ENCODE results near the gene FAM83F.
"Not testable (repeated sequence)": the region's sequence is repeated elsewhere in the genome, so short reads cannot be mapped to it uniquely, and the experiment has no call there.

FAM83F gene

DNA sequence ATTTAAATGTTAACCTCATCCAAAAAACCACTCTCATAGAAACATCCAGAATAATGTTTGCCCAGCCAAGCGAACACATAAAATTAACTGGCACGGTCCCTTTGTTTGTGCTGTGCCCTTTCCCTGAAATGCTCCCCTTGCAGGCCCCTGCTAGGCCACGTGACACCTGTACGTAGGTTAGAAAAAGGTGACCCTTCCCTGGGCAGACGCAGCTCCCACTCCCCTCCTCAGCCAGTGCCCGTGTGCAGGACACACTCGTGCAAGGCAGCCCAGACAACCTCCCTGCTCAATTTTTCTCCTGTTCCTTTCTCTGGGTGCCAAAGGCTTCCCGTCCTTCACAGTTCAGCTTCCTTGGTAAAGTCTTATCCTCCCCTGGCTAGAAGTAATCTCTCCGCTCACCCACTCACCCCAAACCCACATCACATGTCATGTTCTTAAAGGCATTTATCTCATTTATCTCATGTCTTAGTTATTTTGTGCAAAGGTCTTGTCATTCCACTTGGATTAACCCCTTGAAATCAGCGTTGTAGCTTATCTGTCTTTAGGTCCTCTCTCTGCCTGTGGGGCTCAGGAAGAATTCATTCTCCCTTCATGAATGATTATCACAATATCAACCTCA lies 20.7 kb downstream of the FAM83F start:
- DNase-seq (ENCODE audit: low read depth), result no peak

DNA sequence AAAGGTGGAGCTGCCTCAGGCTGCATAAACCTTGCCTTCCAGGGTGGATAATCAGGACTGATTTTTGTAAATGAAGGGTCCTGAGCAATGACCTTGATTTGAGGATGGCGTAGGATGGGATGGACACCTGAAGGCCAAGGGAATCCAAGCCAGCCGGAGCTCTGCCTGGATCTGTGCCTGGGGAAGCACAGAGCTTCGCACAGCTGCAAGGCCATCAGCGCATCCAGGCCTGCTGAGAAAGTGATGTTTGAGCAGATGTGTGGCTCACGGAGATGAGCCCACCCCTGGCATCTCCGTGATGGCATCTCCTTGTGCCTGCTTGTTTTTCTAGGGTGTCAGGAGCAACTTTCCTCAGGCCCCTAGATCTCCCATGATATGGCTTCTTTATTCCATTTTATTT lies 23.3 kb downstream of the FAM83F start:
- DNase-seq (ENCODE audit: low read depth), result no peak

DNA sequence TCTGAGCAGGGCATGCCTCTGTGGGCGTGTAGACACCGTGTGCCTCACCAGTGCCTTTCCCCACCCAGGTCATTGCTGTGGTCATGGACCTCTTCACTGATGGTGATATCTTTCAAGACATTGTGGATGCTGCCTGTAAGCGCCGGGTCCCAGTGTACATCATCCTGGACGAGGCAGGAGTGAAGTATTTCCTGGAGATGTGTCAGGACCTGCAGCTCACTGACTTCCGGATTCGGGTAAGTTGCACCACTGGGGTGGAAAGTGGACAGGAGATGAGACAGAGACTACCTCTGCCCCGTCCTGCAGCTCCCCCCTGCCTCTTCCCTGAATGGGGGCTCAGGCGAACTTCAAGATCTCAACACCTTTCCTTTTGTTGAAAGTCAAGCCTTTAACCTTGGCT lies 24.3 kb downstream of the FAM83F start:
- DNase-seq (ENCODE audit: low read depth), result no peak

DNA sequence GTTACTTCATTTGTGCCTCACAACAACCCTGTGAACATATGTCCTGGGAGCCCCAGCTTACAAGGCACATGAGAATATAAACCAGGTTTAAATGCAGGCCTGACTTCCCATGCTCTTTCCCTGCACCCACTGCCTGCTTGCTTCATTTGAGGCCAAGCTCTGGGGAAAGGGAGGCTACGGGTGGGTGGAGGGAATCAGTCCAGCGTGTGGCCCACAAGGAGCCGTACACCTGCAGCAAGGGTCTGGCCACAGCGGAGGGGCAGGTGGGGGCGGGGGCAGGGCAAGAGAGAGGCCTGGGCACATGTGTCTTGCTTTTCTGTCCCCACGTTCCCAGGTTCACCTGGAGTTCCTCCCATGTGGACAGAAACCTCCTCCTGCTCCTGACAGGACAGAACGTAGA lies 26.2 kb downstream of the FAM83F start:
- DNase-seq (ENCODE audit: low read depth), result no peak

GRCh38 chr22:40021401-40022000 lies 26.7 kb downstream of the FAM83F start:
- no peak for DNase-seq (ENCODE audit: low read depth)

GRCh38 chr22:40022536-40023240 lies 27.9 kb downstream of the FAM83F start:
- no peak for DNase-seq (ENCODE audit: low read depth)

GRCh38 chr22:40023341-40023841 lies 28.6 kb downstream of the FAM83F start:
- DNase-seq (ENCODE audit: low read depth), result no peak

DNA sequence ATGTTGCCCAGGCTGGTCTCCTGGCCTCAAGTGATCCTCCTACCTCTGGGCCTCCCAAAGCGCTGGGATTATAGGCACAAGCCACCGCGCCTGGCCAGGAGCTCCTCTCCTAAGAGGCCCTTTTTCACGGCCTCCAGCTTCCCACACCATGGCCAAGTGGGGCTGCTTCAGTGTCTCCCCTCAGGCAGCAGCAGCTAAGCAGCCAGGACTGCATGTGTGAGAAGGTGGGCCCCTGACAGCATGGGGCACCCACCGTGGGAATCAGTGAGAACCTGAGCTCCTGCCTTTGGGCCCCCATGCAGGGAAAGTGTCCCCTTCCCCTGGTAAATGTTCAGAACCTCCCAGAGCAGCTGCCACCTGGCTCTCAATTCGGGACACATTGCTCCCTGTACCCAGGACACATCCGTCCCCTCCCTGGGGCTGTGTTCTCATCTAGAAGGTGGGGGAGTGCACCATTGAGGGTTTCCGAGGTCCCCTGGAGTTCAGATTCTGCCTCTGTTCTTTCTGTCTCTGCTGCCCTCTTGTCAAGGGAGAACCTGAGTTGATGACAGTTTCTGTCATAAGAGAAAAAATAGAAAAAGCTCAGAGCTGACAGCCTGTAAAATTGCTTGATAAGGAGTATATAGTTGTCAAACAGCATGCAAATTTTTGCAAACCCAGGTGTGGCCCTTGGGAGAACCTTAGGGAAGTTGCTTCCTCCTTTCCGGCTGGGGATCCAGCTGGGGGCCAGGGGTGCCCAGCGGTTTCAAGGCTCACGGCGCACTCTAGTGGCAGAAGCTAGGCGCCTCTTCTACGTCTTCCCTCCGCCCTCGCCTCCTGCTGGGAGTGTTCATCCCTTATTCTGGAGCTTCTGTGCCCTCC lies 29.7 kb downstream of the FAM83F start:
- DNase-seq (ENCODE audit: low read depth), result peak; percentile 31

DNA sequence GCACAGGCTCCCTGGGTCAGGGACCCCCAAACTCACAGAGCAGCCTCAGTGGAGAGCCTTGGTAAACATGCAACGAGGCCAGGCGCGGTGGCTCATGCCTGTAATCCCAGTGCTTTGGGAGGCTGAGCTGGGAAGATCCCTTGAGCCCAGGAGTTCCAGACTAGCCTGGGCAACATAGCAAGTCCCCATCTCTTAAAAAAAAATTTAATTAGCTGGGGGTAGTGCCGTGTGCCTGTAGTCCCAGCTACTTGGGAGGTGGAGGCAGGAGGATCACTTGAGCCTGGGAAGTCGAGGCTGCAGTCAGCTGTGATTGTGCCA lies 30.3 kb downstream of the FAM83F start:
- not testable (repeated sequence) for DNase-seq (ENCODE audit: low read depth)

DNA sequence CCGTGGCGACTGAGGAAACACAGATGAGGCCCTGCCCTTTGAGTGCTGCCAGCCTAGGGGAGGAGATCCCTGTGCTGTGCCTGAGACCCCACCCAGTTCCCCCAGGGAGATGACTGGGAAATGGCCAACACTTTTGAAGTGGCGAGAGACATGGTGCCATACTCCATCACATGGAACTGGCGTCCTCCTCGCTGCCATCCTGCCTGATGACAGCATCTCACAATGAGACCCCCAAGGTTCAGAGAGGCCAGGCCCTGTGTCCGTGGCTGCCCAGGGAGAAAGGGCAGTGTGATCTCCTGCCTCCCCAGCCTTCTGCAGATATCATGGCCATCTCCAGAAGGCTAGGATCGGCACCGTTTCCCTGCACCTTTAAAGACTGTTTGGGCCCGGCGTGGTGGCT lies 31.1 kb downstream of the FAM83F start:
- DNase-seq (ENCODE audit: low read depth), result no peak

- no peak for DNase-seq (ENCODE audit: low read depth)
Measured at GRCh38 chr22:40026641-40027040, 31.9 kb downstream of the FAM83F start.

DNA sequence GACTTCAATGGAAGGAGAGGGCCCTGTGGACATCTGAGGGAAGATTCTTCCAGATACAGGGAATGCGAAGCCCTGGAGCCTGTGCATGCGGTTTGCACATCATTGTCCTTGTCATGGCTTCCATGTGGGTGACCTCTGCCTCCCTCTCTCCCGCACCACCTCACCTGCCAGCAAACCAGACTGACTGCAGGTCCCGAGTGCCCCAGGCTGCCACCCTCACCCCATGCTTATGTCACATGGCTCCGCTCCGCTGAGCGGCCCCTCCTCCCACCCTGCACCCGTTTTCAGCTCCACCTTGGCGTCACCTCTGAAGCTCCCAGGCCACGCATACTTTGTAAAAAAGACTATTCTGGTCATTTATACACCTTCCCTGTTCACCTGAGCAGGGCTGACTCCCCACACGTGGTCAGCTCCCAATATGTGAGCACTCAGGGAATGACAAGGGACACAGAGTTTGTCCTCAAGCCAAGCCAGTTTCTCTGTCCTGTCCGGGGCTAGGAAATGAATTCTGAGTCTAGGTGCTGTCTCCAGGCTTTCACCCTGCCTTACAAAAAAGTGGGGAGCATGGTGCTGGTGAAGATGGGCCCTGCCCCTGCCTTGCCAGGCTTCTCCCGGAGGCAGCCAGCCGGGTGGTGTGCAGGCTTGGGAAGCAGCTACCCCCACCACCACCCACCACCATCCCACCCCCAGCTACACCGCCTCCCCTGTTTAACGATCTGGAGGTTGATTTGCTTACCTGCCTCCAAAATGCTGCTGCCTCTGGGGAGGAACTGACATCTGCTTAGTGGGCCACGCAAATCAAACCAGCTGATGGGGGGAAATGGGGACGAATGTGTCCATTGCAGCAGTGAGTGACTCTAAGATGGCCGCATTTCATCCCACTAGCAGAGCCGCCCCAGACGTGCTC lies 32.7 kb downstream of the FAM83F start:
- DNase-seq (ENCODE audit: low read depth), result no peak

- DNase-seq (ENCODE audit: low read depth), result no peak
Measured at GRCh38 chr22:40028098-40028425, 33.3 kb downstream of the FAM83F start.

DNA sequence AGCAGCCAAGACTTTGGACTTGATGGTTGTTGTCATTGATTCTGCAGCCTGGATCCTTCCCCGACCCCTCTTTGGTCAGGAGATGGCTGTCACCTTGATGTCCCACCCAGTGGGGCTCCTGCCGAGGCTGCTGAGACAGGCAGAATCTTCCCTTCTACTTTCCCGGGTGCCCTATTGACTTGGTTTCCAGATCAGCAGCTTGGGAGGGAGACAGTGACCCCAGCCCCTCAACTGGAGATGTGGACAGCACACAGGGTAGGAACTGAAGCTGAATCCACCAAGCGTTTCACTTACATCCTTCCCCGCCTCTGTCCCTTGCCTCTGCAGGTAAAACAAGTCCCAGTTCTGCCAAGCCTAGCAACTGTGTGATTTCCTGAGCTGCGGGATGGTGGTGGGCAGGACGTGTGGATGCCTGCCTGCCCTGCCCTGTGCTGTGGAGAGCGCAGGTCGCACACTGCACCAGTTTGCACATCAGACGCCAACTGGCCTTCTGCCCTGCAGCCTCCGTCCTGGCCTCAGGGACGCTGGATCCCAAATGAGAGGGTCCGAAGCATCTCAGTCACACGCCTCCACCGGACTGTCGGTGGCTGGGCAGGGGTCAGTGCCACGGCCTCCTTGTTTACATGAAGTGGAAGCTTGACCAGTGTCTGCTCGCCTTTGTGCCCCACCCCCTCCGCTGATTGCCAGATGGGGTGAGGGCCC lies 34.6 kb downstream of the FAM83F start:
- no peak for DNase-seq (ENCODE audit: low read depth)

DNA sequence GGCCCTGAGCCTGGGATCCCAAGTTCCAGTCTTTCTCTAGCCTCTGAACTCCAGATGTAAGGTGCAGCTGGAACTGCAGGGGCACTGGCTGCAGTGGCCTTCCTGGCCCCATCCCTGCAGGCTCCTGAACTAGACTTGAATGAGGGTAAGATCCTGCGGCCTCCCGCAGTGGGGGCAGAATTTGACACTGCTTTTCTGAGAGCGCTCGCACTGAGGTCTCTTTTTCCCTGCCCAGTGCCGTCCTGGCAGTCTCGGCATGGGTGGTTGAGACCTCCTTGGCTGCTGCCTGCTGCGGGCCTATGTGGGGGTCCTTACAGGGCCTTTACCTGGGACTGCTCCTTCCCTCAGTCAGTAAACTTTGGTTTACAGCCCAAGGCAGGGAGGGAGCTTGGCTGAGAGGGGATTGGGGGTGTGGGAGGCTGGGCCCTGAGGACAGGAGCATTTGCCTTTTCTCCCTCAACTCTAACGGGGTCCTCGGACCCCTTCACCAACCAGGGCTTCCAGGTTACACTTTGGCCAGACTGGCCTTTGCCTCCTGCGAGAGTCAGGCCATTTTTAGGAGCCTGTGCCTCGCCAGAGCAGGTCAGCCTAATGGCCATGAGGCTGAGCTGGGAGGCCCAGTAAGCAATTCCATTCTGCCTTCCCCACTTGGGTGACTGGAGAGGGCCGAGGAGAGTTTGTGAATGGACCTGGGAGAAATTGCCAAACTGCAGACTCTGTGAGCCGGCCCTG lies 35.4 kb downstream of the FAM83F start:
- DNase-seq (ENCODE audit: low read depth), result no peak

GRCh38 chr22:40030758-40031095 lies 36.0 kb downstream of the FAM83F start:
- DNase-seq (ENCODE audit: low read depth), result no peak

GRCh38 chr22:40031766-40032470 lies 37.2 kb downstream of the FAM83F start:
- no peak for DNase-seq (ENCODE audit: low read depth)

GRCh38 chr22:40033586-40034380 lies 39.0 kb downstream of the FAM83F start:
- no peak for DNase-seq (ENCODE audit: low read depth)

DNA sequence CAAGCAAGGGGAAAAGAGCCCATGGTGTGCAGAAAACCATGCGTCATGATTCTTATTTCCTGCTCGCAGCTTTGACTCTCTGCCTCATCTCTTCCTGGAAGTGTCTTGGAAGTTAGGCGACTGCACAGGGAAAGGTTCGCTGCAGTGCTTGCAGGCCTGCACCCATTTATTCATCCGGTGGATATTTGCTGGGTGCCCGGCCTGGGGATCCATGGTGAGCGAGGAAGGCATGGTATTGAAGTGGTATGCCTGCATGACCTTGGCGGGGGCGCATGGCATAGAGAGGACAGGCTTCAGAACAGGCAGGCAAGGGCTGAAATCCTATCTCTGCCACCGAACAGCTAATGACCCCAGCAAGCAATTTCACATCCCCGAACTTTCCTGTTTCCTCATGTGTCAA lies 40.6 kb downstream of the FAM83F start:
- DNase-seq (ENCODE audit: low read depth), result no peak

Data from stimulated activated CD8-positive, alpha-beta memory T cell treated with anti-CD3 and anti-CD28 coated beads, Interleukin-7, amount 100 ng/mL, for 24 hours (primary cell).